AG09319 (cell line): ENCODE results near the gene ZNF407.

ENCODE experiments used
- DNase-seq: peaks from one replicate; pipeline ENCODE4 v3.0.0-alpha.2; 2010; ENCODE audit warnings: low read depth; ENCODE audit errors: extremely low read depth
- TF ChIP-seq, protein P1 (sequence below): IDR thresholded peaks from 2 replicates; pipeline ENCODE4 v1.5.1; 2011; ENCODE audit warnings: low read depth, mild to moderate bottlenecking, inconsistent platforms, low read length, moderate library complexity

ZNF407 gene

DNA sequence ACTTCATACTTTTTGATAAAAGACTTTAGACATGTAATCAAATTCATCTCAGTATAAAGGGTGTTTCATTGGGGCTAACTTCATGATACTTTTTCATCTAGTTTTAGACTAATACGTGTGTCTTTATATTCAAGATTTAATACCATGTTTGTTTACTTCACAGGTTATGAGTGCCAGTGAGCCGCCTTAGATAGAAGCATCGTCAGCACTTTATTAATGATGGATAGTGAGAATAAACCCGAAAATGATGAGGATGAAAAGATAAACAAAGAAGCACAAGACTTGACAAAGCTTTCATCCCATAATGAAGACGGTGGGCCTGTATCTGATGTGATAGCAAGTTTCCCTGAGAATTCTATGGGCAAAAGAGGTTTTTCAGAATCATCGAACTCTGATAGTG, 33.1 kb downstream of the ZNF407 start:
- no peak for DNase-seq

DNA sequence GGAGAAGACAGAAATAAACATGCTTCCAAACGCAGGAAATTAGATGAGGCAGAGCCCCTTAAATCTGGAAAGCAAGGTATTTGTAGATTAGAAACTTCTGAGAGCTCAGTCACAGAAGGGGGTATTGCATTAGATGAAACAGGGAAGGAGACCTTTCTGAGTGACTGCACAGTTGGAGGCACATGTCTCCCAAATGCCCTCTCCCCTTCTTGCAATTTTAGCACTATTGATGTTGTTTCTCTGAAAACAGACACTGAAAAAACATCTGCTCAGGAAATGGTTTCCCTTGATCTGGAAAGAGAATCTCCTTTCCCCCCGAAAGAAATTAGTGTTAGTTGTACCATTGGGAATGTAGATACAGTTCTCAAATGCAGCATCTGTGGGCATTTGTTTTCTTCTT, 33.5 kb downstream of the ZNF407 start:
- no peak for DNase-seq
- TF ChIP-seq, protein P1, sequence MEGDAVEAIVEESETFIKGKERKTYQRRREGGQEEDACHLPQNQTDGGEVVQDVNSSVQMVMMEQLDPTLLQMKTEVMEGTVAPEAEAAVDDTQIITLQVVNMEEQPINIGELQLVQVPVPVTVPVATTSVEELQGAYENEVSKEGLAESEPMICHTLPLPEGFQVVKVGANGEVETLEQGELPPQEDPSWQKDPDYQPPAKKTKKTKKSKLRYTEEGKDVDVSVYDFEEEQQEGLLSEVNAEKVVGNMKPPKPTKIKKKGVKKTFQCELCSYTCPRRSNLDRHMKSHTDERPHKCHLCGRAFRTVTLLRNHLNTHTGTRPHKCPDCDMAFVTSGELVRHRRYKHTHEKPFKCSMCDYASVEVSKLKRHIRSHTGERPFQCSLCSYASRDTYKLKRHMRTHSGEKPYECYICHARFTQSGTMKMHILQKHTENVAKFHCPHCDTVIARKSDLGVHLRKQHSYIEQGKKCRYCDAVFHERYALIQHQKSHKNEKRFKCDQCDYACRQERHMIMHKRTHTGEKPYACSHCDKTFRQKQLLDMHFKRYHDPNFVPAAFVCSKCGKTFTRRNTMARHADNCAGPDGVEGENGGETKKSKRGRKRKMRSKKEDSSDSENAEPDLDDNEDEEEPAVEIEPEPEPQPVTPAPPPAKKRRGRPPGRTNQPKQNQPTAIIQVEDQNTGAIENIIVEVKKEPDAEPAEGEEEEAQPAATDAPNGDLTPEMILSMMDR: no peak

More for the DNA sequence above, 33.1 kb downstream of the ZNF407 start:
- TF ChIP-seq, protein P1: no peak

DNA sequence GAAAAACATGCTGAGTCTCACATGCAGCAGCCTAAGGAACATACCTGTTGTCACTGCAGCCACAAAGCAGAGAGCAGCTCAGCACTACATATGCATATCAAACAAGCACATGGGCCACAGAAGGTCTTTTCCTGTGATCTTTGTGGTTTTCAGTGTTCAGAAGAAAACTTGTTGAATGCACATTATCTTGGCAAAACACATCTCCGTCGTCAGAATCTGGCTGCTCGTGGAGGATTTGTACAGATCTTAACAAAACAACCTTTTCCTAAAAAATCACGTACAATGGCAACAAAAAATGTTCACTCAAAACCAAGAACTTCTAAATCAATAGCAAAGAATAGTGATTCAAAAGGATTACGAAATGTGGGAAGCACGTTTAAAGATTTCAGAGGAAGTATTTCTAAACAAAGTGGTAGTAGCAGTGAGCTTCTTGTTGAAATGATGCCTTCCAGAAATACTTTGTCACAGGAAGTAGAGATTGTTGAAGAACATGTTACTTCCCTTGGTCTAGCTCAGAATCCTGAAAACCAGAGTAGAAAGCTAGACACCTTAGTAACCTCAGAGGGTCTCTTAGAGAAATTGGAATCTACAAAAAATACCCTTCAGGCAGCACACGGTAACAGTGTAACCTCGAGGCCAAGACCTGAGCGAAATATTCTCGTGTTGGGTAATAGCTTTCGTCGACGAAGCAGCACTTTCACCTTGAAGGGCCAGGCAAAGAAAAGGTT, 34.1 kb downstream of the ZNF407 start:
- DNase-seq: no peak
- TF ChIP-seq, protein P1: no peak

DNA sequence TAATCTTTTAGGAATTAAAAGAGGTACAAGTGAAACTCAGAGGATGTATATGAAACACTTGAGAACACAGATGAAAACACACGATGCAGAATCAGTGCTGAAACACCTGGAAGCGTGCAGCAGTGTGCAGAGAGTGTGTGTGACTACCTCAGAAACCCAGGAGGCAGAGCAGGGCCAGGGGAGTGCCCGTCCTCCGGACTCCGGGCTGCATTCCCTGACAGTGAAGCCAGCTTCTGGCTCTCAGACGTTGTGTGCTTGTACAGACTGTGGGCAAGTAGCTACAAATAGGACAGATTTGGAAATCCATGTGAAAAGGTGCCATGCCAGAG, 34.6 kb downstream of the ZNF407 start:
- DNase-seq: no peak
- TF ChIP-seq, protein P1: no peak

DNA sequence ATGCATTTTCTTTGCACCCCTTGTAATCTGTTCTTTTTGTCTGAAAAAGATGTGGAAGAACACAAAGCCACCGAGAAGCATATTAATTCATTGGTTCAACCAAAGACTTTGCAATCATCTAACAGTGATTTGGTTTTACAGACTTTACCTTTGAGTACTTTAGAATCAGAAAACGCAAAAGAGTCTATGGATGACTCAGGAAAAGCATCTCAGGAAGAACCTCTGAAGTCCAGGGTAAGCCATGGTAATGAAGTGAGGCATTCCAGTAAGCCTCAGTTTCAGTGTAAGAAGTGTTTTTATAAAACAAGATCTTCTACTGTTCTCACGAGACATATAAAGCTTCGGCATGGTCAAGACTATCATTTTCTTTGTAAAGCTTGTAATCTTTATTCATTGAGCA, 35.2 kb downstream of the ZNF407 start:
- no peak for DNase-seq
- TF ChIP-seq, protein P1: no peak

DNA sequence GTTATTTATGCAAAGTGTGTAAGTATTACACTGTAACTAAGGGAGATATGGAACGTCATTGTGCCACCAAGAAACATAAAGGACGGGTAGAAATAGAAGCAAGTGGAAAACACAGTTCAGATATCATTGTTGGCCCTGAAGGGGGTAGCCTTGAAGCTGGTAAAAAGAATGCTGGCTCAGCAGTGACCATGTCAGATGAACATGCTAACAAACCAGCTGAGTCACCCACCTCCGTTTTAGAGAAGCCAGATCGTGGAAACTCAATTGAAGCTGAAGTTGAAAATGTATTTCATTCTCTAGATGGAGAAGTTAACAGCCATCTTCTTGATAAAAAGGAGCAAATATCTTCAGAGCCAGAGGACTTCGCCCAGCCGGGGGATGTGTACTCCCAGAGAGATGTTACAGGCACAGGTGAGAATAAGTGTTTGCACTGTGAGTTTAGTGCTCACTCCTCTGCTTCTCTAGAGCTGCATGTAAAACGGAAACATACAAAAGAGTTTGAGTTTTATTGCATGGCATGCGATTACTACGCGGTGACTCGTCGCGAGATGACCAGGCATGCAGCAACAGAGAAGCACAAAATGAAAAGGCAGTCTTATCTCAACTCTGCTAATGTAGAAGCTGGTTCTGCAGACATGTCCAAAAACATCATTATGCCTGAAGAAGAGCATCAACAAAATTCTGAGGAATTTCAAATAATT, 36.1 kb downstream of the ZNF407 start:
- TF ChIP-seq, protein P1: no peak
- DNase-seq: no peak

- no peak for DNase-seq
- TF ChIP-seq, protein P1: no peak
Measured at GRCh38 chr18:74635224-74635975, 37.7 kb downstream of the ZNF407 start.
